Measurements from ENCODE around the gene SPATA16.

Gene SPATA16

DNA sequence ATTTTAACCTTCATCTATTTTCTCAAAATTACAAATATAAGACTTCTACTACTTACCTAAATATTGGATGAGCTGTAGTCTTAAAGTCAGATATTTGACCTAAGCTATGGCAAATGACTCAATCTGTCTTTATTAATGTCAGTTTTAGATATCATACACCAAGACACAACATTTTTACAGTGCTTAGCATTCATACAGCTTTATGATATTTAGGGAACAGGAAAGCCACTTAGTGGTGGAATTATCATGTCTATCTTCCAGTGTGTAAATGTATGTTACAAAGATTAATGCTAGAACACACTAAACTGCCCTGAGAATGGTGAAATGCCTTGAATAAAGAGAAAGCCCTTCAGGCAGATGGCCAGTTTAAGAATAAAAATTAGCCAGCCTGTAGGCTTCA lies 135.0 kb downstream of the SPATA16 start:
- ChIA-PET CTCF (no interaction called here), POLR2A (no interaction called here)
- TF ChIP-seq BHLHE40 (IDR thresholded peaks at IDR 0.05; ENCODE audit: borderline replicate concordance) = no peak
- TF ChIP-seq FOXK2 (IDR thresholded peaks at IDR 0.05) = no peak
- no peak for TF ChIP-seq CTBP1 (IDR thresholded peaks at IDR 0.05; ENCODE audit: borderline replicate concordance)
- no peak for TF ChIP-seq TARDBP (IDR thresholded peaks at IDR 0.05)
- no peak for TF ChIP-seq FOXA1 (IDR thresholded peaks at IDR 0.05)
- TF ChIP-seq SP1 (IDR thresholded peaks at IDR 0.05) = no peak
- TF ChIP-seq ZNF384 (IDR thresholded peaks at IDR 0.05) = no peak
- TF ChIP-seq SUZ12 (IDR thresholded peaks at IDR 0.05) = no peak
- TF ChIP-seq ARNT (IDR thresholded peaks at IDR 0.05) = no peak
- no peak for TF ChIP-seq ELF4 (IDR thresholded peaks at IDR 0.05)
- no peak for TF ChIP-seq NFRKB (IDR thresholded peaks at IDR 0.05)
- no peak for TF ChIP-seq L3MBTL2 (conservative IDR thresholded peaks at IDR 0.05)
- no peak for TF ChIP-seq PKNOX1 (IDR thresholded peaks at IDR 0.05)
- no peak for TF ChIP-seq FOXM1 (IDR thresholded peaks at IDR 0.05; ENCODE audit: borderline replicate concordance)
- TF ChIP-seq LEF1 (IDR thresholded peaks at IDR 0.05; ENCODE audit: borderline replicate concordance) = no peak
- TF ChIP-seq HDGF (IDR thresholded peaks at IDR 0.05; ENCODE audit: borderline replicate concordance) = no peak
- DNase-seq (ENCODE audit: extremely low spot score) = no peak

DNA sequence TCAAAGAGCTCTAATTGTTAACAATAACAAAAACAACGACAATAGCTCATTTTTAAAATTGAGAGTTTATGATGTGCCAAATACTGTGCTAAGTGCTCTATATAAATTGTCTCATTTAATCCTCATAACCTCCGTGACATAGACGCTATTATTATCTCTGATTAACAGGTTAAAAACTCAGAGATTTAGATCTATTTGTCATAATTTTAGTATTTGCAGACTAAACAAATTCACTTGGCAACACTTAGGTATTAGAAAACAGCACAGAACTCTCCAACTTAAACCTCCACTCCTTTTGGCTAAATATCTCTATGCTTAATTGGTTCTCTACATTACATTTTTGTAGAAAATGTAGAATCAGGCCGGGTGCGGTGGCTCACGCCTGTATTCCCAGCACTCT lies 136.4 kb downstream of the SPATA16 start:
- ChIA-PET CTCF (no interaction called here), POLR2A (no interaction called here)
- no peak for DNase-seq (ENCODE audit: extremely low spot score)
- TF ChIP-seq CTBP1 (IDR thresholded peaks at IDR 0.05; ENCODE audit: borderline replicate concordance) (no peak), FOXA1 (IDR thresholded peaks at IDR 0.05) (no peak), ELF4 (IDR thresholded peaks at IDR 0.05) (no peak), FOXM1 (IDR thresholded peaks at IDR 0.05; ENCODE audit: borderline replicate concordance) (no peak), TARDBP (IDR thresholded peaks at IDR 0.05) (no peak), ARNT (IDR thresholded peaks at IDR 0.05) (no peak), SUZ12 (IDR thresholded peaks at IDR 0.05) (no peak), LEF1 (IDR thresholded peaks at IDR 0.05; ENCODE audit: borderline replicate concordance) (no peak), BHLHE40 (IDR thresholded peaks at IDR 0.05; ENCODE audit: borderline replicate concordance) (no peak)

GRCh38 chr3:173003956-173004355 lies 137.1 kb downstream of the SPATA16 start:
- POLR2A ChIA-PET = no interaction called here
- TF ChIP-seq ZNF384 (IDR thresholded peaks at IDR 0.05) (no peak), FOXK2 (IDR thresholded peaks at IDR 0.05) (no peak), NFRKB (IDR thresholded peaks at IDR 0.05) (no peak), TARDBP (IDR thresholded peaks at IDR 0.05) (no peak), FOXM1 (IDR thresholded peaks at IDR 0.05; ENCODE audit: borderline replicate concordance) (no peak), SP1 (IDR thresholded peaks at IDR 0.05) (no peak), PKNOX1 (IDR thresholded peaks at IDR 0.05) (no peak), L3MBTL2 (conservative IDR thresholded peaks at IDR 0.05) (no peak), FOXA1 (IDR thresholded peaks at IDR 0.05) (no peak), BHLHE40 (IDR thresholded peaks at IDR 0.05; ENCODE audit: borderline replicate concordance) (no peak), ARNT (IDR thresholded peaks at IDR 0.05) (no peak), ELF4 (IDR thresholded peaks at IDR 0.05) (no peak), LEF1 (IDR thresholded peaks at IDR 0.05; ENCODE audit: borderline replicate concordance) (no peak), CTBP1 (IDR thresholded peaks at IDR 0.05; ENCODE audit: borderline replicate concordance) (no peak), HDGF (IDR thresholded peaks at IDR 0.05; ENCODE audit: borderline replicate concordance) (no peak), SUZ12 (IDR thresholded peaks at IDR 0.05) (no peak)
- no peak for DNase-seq (ENCODE audit: extremely low spot score)
- CTCF ChIA-PET = no interaction called here

DNA sequence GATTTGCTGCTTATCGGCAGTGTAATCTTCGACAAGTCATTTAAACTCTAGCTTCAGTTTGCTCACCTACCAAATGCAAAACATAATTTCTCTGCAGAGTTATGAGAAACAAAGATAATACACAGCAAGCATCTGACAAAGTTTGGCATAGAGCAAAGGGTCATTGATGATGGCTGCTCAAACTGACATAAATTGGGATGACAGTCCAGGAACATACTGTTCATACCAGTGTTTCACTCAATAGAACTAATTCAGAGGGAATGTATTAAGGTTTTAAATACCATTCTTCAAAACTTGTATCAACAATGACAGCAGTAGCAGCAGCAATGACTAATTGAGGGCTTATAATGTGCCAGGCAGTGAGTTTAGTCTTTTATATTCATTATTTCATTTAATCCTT lies 137.6 kb downstream of the SPATA16 start:
- CTCF ChIA-PET = no interaction called here
- TF ChIP-seq FOXK2 (IDR thresholded peaks at IDR 0.05) (no peak), L3MBTL2 (conservative IDR thresholded peaks at IDR 0.05) (no peak), LEF1 (IDR thresholded peaks at IDR 0.05; ENCODE audit: borderline replicate concordance) (no peak), FOXM1 (IDR thresholded peaks at IDR 0.05; ENCODE audit: borderline replicate concordance) (no peak), FOXA1 (IDR thresholded peaks at IDR 0.05) (no peak), NFRKB (IDR thresholded peaks at IDR 0.05) (no peak), SUZ12 (IDR thresholded peaks at IDR 0.05) (no peak), CTBP1 (IDR thresholded peaks at IDR 0.05; ENCODE audit: borderline replicate concordance) (no peak), SP1 (IDR thresholded peaks at IDR 0.05) (no peak)
- no peak for DNase-seq (ENCODE audit: extremely low spot score)
- POLR2A ChIA-PET = no interaction called here

GRCh38 chr3:173001622-173002021 lies 139.4 kb downstream of the SPATA16 start:
- no peak for TF ChIP-seq TARDBP (IDR thresholded peaks at IDR 0.05)
- TF ChIP-seq FOXA1 (IDR thresholded peaks at IDR 0.05) = no peak
- TF ChIP-seq L3MBTL2 (conservative IDR thresholded peaks at IDR 0.05) = no peak
- no peak for TF ChIP-seq NFRKB (IDR thresholded peaks at IDR 0.05)
- DNase-seq (ENCODE audit: extremely low spot score) = no peak

GRCh38 chr3:173000553-173000952 lies 140.5 kb downstream of the SPATA16 start:
- POLR2A ChIA-PET = no interaction called here
- DNase-seq (ENCODE audit: extremely low spot score) = no peak
- CTCF ChIA-PET = no interaction called here
- TF ChIP-seq TARDBP (IDR thresholded peaks at IDR 0.05) = no peak
- no peak for TF ChIP-seq ARNT (IDR thresholded peaks at IDR 0.05)

More at GRCh38 chr3:173001622-173002021, 139.4 kb downstream of the SPATA16 start:
- ChIA-PET CTCF (no interaction called here), POLR2A (no interaction called here)

DNA sequence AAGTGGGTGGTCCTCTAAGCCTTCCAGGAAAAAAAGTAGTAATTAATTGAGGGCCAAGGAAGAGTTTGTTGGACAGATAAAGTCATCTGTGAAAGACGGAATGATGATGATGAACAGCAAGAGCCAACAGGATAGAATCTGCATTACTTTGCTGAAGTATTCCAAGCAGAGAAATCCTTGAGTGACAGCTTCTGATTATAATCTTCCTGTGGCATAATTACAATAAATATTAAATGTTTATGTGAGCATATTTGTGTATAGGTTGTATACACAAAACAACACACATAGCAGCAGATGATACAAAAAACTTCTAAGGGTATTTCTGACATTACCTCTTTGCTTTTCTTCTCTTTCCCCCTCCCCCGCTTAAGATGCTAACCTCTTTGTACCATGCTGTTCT lies 147.6 kb downstream of the SPATA16 start:
- TF ChIP-seq L3MBTL2 (conservative IDR thresholded peaks at IDR 0.05) = no peak
- no peak for TF ChIP-seq FOXM1 (IDR thresholded peaks at IDR 0.05; ENCODE audit: borderline replicate concordance)
- ChIA-PET POLR2A (no interaction called here), CTCF (no interaction called here)
- no peak for DNase-seq (ENCODE audit: extremely low spot score)
